HG03432 (cell line): ENCODE measurements around the gene KCTD2.

ENCODE experiments used
- ATAC-seq: cut with Tn5 transposase; IDR thresholded peaks from one replicate; pipeline ENCODE4 v1.9.1; 2021; ENCODE audit warnings: mild to moderate bottlenecking, moderate library complexity; ENCODE audit not compliant: unreplicated experiment

The KCTD2 gene

GRCh38 chr17:75075597-75076336, 28.7 kb downstream of the KCTD2 start:
- ATAC-seq = no peak

- no peak for ATAC-seq
Measured at GRCh38 chr17:75077072-75077495, 30.1 kb downstream of the KCTD2 start.

- no peak for ATAC-seq
Measured at GRCh38 chr17:75077496-75078283, 30.7 kb downstream of the KCTD2 start.

GRCh38 chr17:75078284-75079022, 31.4 kb downstream of the KCTD2 start:
- no peak for ATAC-seq

- ATAC-seq = no peak
Measured at GRCh38 chr17:75079023-75079373, 32.0 kb downstream of the KCTD2 start.

- ATAC-seq = no peak
Measured at GRCh38 chr17:75081611-75082540, 34.9 kb downstream of the KCTD2 start.

- ATAC-seq = no peak
Measured at GRCh38 chr17:75082683-75083082, 35.7 kb downstream of the KCTD2 start.

GRCh38 chr17:75084039-75084660, 37.1 kb downstream of the KCTD2 start:
- no peak for ATAC-seq

- no peak for ATAC-seq
Measured at GRCh38 chr17:75086496-75087181, 39.6 kb downstream of the KCTD2 start.

GRCh38 chr17:75087182-75087557, 40.1 kb downstream of the KCTD2 start:
- no peak for ATAC-seq

- no peak for ATAC-seq
Measured at GRCh38 chr17:75087558-75088453, 40.8 kb downstream of the KCTD2 start, which contains the start of gene SLC16A5. Gene SLC16A5, plus strand, starts transcription at chr17:75087954. Its CDS starts 5,683 bp downstream, at chr17:75093637.

- no peak for ATAC-seq
Measured at GRCh38 chr17:75088465-75089417, 41.7 kb downstream of the KCTD2 start.

GRCh38 chr17:75090871-75091854, 44.1 kb downstream of the KCTD2 start:
- ATAC-seq = no peak

- no peak for ATAC-seq
Measured at GRCh38 chr17:75091855-75092327, 44.9 kb downstream of the KCTD2 start.

GRCh38 chr17:75093548-75094158, 46.6 kb downstream of the KCTD2 start:
- no peak for ATAC-seq
